ENCODE results near the gene COX7A2. TPM values are rescaled to one million over a fixed set of nuclear protein-coding genes. Genes with fewer than 3 reads are reported as not detected.

The COX7A2 gene
- total and polyA plus RNA-seq, 2 of the 4 experiments (the other 2 are of a cell fraction) = 174 to 776 TPM

DNA sequence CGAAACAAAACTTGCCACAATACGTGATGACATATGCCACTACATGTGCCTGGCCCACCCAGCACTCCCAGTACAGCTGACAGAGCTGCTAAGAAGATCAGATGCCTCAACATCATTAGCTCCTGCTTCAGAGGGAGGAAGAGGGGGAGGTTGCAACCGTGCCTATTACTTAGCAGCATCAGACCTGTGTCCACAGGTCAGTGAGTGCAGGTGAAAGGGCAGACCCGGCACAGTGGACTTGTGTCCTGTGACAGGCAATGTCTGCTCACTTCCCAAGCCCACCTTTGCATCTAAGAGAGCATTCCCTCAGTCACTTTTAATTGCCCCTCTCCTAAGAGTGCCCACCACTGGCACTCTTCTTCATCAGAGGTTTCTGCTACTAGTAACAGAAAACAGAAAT, 28.3 kb downstream of the COX7A2 start:
- Histone ChIP-seq H3K9ac (ENCODE audit: low read depth, low read length) (no peak overlapping the region), H2BK120ac (ENCODE audit: low read depth, low read length) (no peak overlapping the region), H2BK5ac (ENCODE audit: low read depth, low read length, poor library complexity, severe bottlenecking) (no peak overlapping the region), H3K18ac (ENCODE audit: low read depth, low read length) (no peak overlapping the region), H3K27ac (ENCODE audit: insufficient read depth, low read length) (no peak overlapping the region), H2AK9ac (replicated peaks; ENCODE audit: low read depth, low read length, poor library complexity) (no peak overlapping the region), H4K5ac (ENCODE audit: low read depth, low read length) (no peak overlapping the region), H3K27me3 (ENCODE audit: control insufficient read depth, insufficient read depth, low read length) (no peaks in the 10 kb centered on the region), H2BK15ac (ENCODE audit: low read depth, low read length) (no peak overlapping the region), H2AK5ac (ENCODE audit: low read depth, low read length) (peak overlapping the region; percentile 3; the same call in 1 of the 2 replicates), H3K36me3 (ENCODE audit: control insufficient read depth, insufficient read depth, low read length) (no peaks in the 10 kb centered on the region), H3K56ac (ENCODE audit: extremely low read depth, insufficient read depth, low read length) (no peak overlapping the region), H3K4me2 (ENCODE audit: low read depth, low read length) (no peak overlapping the region), H4K91ac (ENCODE audit: insufficient read depth, low read depth, low read length) (no peak overlapping the region), H3K4ac (ENCODE audit: low read depth, low read length) (no peak overlapping the region), H2AFZ (replicated peaks; ENCODE audit: low read length, poor library complexity) (peak overlapping the region; percentile 26), H3K14ac (replicated peaks; ENCODE audit: low read depth, low read length) (no peak overlapping the region), H3K4me3 (ENCODE audit: insufficient read depth, low read depth, low read length) (no peak overlapping the region), H3K23ac (ENCODE audit: low read depth, low read length) (no peak overlapping the region), H3K9me3 (ENCODE audit: control insufficient read depth, insufficient read depth, low read length) (no peaks in the 10 kb centered on the region), H4K8ac (ENCODE audit: low read depth in 2 of 2, low read length in 2 of 2) (no peak overlapping the region), H2BK20ac (ENCODE audit: low read depth, low read length) (no peak overlapping the region), H3K9me1 (ENCODE audit: insufficient read depth, low read length) (0 out of 2 replicates have a peak, but pooled peaks cover 2% of the 10 kb centered on the region), H3K4me1 (ENCODE audit: control insufficient read depth, insufficient read depth, low read length) (peaks cover 9% of the 10 kb centered on the region; the same call in 1 of the 2 replicates), H3K79me1 (ENCODE audit: low read depth in 1 of 2, low read length in 2 of 2) (no peaks in the 10 kb centered on the region), H4K20me1 (ENCODE audit: insufficient read depth, low read length) (no peaks in the 10 kb centered on the region)
- POLR2A ChIA-PET (ENCODE audit: unreplicated experiment) = no interaction called here
- intact Hi-C loops (cut with micrococcal nuclease) = no loop called here
- no peak for ATAC-seq (ENCODE audit: low read depth)
- 100% methylated on average over 1 of the region's 4 CpGs; no CpG with 5 or more reads in 1 of the 2 experiments for WGBS, 2 experiments (ENCODE audit: extremely low coverage in 2 of 2, insufficient read length in 1 of 2)
- in situ Hi-C loops (cut with MboI; ENCODE audit: low sequenced_read_pairs) = loop anchor here (5.0 to 10.0 kb wide), 3 partner anchors 1233 to 1540 kb away; no protein-coding TSS in a partner anchor
- dilution Hi-C loops (cut with HindIII; ENCODE audit: low sequenced_read_pairs, unreplicated experiment) = no loop called here
- TF ChIP-seq SMC3 (IDR thresholded peaks at IDR 0.05; ENCODE audit: low read depth, low read length) = no peak
- TF ChIP-seq MAZ (IDR thresholded peaks at IDR 0.05; ENCODE audit: borderline replicate concordance, low read depth, low read length) = no peak
- TF ChIP-seq, protein P1, sequence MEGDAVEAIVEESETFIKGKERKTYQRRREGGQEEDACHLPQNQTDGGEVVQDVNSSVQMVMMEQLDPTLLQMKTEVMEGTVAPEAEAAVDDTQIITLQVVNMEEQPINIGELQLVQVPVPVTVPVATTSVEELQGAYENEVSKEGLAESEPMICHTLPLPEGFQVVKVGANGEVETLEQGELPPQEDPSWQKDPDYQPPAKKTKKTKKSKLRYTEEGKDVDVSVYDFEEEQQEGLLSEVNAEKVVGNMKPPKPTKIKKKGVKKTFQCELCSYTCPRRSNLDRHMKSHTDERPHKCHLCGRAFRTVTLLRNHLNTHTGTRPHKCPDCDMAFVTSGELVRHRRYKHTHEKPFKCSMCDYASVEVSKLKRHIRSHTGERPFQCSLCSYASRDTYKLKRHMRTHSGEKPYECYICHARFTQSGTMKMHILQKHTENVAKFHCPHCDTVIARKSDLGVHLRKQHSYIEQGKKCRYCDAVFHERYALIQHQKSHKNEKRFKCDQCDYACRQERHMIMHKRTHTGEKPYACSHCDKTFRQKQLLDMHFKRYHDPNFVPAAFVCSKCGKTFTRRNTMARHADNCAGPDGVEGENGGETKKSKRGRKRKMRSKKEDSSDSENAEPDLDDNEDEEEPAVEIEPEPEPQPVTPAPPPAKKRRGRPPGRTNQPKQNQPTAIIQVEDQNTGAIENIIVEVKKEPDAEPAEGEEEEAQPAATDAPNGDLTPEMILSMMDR (conservative IDR thresholded peaks at IDR 0.05; ENCODE audit: low read depth, low read length) = no peak
- no peak for TF ChIP-seq RFX5 (IDR thresholded peaks at IDR 0.05; ENCODE audit: low read depth, low read length)
- no peak for TF ChIP-seq BHLHE40 (IDR thresholded peaks at IDR 0.05; ENCODE audit: low read depth, low read length)
- TF ChIP-seq ELK1 (IDR thresholded peaks at IDR 0.05; ENCODE audit: borderline replicate concordance, low read depth, low read length) = no peak
- no peak for TF ChIP-seq CEBPB (IDR thresholded peaks at IDR 0.05; ENCODE audit: low read depth, low read length)
- no peak for TF ChIP-seq RCOR1 (IDR thresholded peaks at IDR 0.05; ENCODE audit: insufficient replicate concordance, low read length)
- TF ChIP-seq POLR2A (IDR thresholded peaks at IDR 0.05; ENCODE audit: low read depth, low read length) = no peak
- no peak for TF ChIP-seq NFE2L2 (IDR thresholded peaks at IDR 0.05; ENCODE audit: low read depth, low read length)
- TF ChIP-seq MXI1 (IDR thresholded peaks at IDR 0.05; ENCODE audit: borderline replicate concordance, low read depth, low read length) = no peak
- TF ChIP-seq FOS (IDR thresholded peaks at IDR 0.05; ENCODE audit: low read depth, low read length) = no peak
- no peak for TF ChIP-seq USF2 (IDR thresholded peaks at IDR 0.05; ENCODE audit: low read depth, low read length)
- TF ChIP-seq RAD21 (IDR thresholded peaks at IDR 0.05; ENCODE audit: low read length) = no peak
- TF ChIP-seq MAFK (IDR thresholded peaks at IDR 0.05; ENCODE audit: low read depth, low read length) = no peak
- TF ChIP-seq CHD1 (IDR thresholded peaks at IDR 0.05; ENCODE audit: low read depth, low read length) = no peak
- DNase-seq = no peak
- no TSS peak for BruUV-seq (replicated peaks)
- CTCF ChIA-PET = no interaction called here
